GM18861 (cell line): ENCODE data around the gene REN.

Experiments used
- ATAC-seq: cut with Tn5 transposase; IDR thresholded peaks from one replicate; pipeline ENCODE4 v1.9.1; 2021; ENCODE audit not compliant: unreplicated experiment

REN gene

DNA sequence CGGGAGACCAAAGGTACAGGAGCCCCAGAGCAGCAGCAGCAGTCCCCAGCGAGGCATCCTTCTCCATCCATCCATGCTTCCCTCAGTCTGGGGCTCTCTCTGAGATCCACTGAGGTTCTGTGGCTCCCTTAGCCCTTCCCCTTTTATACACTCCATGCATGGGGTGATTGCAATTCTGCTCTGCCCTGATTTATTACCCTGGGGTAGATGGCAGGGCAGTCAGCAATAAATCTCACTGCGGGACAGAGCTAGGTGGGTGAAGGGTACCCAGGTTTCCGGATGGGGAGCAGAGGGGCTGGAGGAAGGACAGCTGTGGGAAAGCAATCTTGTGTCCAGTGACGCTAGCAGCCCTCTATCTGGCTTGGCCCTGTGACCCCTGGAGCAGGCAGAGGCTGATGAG lies at the start of gene REN:
Gene REN (minus strand): TSS at position 119 of the 400 bp plus-strand sequence. CDS start 44 bp downstream, at position 75.
- no peak for ATAC-seq

DNA sequence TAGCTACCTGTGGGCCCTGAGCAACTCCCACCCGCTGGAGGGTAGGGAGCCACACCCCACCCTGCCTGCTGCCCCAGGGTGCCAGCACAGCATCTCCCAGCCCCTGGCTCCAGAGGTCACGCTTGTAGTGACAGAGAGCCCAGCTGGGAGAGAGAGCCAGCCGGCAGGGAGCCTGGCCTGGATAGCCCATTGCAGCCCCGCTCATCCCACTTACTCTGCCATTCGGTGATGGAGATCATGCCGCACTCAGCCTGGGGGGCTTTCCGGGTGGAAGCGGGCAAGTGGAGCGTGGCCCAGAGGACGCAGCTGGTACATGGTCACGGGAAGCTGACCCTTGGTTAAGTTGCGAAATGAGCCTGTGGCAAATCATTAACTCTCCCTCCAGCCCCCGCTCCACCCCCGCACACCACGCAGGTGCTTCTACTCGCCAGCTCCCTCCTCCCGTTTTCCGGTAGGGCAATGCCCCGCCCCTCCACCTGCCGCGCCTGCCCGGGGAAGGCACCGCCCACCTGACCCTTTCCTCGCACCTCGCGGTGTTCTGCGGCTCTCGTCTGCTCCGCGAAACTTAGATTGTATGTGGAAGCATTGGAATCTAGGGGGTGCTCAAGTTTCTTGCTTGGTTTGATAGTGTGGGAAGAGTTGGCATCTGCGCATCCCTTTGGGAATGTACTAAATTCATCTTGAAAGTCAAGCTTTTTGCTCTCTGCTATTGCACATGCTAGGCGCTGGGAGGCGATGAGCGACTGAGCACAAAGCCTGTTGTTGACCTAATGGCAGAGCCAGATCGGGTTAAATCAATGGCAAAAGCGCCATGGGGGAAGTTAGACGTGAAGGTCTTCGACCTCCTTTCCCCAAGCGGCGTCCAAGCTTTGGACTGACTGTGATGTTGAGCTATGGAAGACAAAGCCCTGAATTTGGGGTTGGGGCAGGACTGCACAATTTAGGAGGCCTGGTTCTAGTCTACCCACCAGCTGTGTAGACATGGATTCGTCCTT lies 47.8 kb upstream of the REN start, which contains the start of gene GOLT1A:
Gene GOLT1A (minus strand): TSS at position 321 of the 995 bp plus-strand sequence. CDS start 82 bp downstream, at position 239.
- peak; percentile 52 for ATAC-seq

DNA sequence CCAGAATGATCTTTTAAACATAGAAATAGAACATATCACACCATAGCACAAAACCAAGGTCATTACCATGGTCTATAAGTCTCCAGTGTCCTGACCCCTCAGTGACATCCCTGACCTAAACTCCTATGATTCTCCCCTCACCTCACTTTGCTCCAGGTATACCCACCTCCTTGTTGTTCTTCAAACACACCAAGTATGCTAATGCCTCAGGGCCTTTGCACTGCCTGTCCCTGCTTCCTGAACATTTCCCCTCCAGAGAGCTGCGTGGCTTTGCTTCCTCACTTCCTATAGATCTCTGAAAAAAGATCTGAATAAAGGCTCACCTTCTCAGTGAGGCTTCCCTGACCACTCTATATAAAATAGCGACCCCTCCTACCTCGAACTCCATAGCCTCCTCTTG lies 46.6 kb upstream of the REN start:
- no peak for ATAC-seq

DNA sequence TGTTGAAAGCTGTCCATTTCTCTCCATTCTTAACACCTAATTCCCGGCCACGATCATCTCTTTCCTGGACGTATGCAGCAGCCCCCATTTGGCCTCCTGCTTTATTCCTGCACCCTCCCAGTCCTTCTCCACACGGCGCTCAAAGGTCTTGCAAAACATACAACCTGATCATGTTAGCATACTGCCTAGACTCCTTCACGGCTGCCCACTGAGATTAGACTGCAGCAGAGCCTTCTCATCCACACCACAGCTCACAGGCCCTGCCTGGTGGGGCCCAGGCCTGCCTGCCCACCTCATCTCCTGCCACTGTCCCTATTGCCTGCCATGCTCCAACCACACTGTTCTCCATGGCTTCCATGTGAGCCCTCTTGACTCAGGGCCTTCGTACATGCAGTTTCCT lies 44.9 kb upstream of the REN start:
- ATAC-seq: no peak

DNA sequence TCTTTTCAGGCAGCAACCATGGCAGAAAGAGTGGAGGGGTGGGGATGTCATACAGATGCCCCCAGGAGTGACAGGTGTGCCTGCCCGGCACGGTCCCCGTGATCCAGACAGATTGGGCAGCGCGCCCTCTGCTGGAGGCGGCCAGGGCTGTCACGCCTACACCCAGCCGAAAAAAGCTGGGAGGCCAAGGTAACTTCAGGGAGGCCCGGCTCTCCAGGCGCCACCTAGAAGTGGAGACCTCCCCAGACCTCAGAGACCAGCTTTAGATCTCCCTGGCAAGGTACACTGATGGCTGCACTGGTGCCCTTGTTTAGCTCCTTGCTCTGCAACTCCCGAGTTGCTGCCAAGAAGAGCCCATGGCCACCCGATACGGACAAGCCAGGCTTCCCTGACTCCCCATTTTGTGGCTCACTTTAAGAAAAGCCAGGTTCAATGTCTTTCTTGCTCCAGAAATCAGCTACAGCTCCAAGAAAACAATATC lies 41.0 kb upstream of the REN start:
- no peak for ATAC-seq

DNA sequence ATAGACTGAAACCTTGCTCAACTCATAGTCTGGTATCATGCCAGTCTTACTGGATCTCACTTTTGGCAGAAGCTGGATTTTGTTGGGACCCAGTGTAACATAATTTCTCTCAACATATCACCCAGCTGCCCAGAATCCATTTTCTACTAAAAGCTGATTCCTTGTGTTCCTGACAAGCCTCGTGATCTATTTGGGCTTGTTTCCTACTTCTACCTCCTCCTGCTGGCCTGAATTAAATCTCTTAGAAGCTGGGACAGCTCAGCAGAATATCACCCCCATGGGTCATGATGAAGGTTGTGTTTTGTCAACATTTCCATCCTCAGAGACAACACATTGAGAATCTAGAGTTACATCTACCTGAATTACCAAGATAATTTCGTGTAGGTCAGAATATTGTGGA lies 40.0 kb upstream of the REN start:
- ATAC-seq: no peak

DNA sequence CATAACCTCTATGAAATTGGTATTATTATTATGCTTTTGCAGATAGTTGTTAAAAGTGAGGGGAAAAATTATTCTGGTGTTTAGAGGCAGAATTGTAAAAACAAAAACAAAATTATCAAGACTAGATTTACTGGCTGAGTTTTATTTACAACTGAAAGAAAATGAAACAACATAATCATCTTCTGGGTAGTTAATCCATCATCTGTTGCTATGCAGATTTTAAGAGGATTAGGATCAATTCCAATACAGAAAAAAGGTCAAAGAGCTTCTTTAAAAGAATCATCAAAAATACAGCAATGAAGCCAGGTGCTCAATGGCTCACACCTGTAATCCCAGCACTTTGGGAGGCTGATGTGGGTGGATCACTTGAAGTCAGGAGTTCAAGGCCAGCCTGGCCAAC lies 39.3 kb upstream of the REN start:
- no peak for ATAC-seq

DNA sequence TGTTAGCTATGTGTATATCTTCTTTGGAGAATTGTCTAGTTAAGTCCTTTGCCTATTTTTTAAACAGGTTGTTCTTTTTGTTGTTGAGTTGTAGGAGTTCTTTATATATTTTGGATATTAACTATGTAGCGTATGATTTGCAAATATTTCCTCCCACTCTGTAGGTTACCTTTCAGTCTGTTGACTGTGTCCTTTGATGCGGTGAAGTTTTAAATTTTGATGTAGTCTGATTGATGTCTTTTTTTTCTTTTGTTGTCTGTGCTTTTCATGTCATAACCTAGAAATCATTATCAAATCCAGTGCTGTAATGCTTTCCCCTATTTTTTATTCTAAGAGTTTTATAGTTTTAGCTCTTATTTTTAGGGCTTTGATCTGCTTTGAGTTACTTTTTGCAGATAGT lies 38.8 kb upstream of the REN start:
- no peak for ATAC-seq

DNA sequence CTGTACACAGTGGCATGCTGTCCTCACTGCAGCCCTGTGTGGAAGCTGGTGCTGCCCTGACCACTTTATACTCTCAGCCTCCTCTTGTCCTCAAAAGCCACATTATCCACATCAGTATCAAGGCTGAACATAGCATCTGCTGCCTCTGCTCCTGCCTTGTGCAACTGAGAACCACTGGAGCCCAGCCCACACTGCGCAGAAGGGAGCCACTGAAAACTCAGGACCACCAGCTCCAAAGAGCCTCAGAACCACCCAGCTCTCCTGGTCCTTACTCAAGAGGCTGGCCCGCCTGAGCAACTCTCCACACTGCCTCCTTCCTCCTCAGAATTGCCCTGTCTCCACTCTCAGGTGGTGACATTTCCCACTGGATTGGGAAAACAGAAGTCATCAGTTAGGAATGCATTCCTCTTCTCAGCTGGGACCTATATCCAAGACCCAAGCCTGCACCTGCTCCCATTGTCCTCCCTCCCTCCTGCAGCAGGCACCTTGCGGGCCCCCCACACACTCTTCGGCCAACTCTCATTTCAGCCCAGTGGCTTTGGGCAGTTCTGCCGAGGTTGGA lies 37.1 kb upstream of the REN start:
- no peak for ATAC-seq

DNA sequence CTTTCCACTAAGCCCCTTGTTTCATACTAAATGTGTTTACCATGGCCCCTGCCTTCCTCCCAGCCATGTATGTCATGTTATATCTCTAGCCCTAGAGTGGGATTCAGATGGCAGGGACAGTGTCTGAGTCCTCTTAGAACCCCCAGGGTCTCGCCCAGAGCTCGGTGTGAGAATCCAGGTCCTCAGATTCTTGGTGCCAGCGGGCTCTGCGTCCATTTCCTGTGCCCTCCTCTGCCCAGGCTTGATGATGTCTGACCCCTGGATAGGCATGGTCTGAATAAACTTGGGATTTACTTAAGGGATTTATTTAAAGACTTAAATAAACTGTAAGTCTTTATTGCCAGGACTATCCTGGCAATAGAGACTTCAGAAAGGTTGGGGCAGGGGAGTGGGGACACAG lies 36.3 kb upstream of the REN start:
- no peak for ATAC-seq

DNA sequence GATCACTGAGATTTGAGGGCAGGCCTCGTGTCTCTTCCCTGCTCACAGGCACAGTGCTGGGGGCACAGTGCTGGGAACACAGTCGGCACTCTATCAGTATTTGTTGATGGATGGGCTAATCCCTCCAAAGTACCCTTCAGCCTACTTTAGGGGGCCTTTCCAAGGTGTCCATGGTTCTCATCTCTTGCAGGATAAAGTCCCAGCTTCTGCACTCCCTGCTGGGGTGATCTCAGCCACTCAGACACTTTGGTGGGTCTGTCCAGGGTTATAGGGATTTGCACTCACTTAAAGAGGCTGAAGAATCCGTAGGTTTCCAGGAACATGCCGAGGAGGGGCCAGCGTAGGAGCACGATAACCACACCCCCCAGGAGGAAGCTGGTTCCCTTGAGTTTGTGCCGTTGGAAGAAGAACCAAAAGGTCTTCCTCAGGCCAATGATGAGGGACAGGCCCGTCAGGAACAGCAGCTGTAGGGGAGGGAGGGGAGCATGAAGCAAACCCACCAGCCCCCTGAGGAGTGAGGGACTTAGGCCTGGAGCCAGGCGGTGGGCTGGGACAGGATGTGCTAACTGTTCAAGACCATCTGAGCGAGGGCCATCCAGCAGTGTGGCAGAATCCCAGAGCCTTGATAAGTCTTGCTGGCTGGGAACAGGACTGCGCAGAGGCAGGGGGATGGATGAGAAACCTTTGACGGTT lies 35.4 kb upstream of the REN start:
- no peak for ATAC-seq

DNA sequence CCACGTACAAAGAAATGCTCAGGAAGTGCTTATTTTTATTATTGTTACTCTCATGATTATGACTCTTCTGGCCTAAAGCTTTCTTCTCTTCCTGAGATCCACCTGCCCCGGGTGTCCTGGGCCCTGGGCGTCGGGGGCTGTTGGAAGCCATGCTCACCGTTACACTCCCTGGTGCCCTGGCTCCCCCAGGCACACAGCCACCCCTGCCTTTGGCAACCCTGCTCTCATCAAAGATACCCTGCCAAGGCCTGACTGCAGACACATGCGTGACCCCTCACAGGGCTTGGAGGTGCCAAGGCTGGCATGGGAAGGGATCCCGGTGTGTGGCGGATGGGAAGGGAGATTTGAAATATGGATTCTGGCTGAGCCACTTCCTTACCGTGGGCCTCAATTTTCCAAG lies 33.4 kb upstream of the REN start:
- no peak for ATAC-seq

DNA sequence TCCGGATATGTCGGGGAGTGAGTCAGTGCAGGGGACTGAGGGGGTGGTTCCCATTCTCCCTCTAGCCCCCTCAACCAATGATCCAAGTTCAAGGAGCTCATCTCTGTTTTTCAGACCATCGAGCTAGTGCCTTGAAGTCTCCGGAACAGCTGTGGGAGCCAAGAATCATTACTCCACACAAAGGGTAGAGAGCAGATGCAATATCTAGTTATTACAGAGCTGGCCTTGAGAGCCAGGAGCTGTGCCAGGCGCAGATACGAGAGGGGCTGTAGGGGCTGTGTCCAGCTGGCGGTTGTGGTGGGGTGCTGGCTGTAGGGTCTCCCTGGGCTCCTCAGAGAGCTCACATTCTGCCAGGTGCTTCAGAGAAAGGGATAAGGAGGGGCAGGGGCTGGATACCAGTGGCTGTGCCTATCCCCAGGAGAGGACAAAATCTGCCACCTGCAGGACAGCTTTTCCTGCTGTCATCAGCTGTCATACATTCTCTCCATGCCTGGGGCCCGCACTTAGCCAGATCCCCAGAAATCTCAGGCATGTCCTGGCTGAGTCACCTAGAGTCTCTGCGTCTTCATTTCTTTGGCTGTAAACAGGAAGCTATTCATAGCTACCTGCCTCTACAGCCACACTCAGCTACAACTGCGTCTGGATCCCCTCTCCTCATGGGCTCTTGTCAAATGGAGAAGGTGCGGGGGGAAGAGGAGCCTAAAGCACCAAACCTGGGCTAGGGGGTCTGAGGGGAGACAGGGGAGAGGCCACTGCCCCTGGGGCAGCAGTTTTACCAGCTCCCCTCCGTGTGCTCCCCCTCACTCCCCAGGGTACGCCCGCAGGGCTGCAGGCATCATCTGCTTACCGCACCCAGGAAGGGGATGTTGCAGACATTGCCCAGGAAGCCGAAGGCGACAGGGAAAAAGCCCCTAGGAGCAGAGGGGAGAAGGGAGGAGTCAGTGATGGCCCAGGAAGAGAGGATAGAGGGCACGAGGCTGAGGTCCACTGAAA lies 32.5 kb upstream of the REN start:
- no peak for ATAC-seq

DNA sequence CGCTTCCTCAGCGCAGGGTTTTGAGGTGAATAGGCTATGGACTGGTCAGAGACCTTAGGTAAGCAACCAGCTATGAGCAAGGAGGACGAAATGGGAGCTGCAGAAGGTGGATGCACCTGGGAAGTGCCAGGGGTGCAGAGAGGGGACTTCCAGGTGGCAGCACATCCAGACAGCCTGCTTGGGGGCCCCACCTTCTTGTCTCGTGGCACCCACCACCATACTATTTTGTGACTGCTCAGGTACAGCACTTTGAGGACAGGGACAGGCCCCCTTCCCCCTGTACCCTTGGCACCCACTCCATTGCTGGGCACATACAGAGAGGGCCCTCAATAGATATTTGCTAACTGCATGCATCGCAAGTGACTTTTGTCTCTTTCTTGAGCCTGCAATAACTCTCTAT lies 30.9 kb upstream of the REN start:
- no peak for ATAC-seq

DNA sequence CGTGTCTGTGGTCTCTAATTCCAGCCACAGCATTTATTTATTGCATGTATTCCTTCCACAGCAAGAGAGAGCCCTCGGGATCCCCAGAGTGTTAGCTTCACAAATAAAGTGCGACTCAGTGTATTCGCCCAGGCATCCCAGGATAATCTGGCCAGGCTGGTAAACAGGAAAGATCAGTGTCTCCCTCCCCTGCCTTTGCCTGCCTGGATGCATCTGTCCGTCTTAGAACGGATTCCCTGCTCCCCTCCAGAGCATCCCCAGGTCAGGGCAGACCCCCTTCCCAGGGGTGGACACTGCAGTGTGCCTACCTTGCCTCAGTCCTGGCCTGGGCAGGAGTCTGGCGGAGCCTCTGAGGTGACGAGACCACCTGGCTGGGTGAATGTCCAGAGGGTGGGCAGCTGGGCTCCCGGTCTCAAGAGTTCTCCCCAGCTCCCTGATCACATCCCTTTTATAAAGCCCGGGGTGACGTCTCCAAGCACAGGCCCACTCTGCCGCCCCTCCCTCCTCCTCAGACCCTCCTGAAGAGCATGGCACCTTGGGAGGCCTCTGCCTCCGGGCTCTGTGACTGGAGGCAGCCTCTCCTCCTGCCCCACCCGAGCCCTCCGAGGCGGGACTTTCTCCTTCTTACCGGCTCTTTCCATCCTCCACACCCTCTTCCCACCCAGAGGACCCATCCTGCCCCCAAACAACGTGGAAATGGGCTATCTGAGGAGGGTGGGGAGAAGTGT lies 30.1 kb upstream of the REN start, which contains the start of gene KISS1:
Gene KISS1 (minus strand): TSS at position 424 of the 728 bp plus-strand sequence. CDS start 3,615 bp downstream, outside the sequence.
- no peak for ATAC-seq

DNA sequence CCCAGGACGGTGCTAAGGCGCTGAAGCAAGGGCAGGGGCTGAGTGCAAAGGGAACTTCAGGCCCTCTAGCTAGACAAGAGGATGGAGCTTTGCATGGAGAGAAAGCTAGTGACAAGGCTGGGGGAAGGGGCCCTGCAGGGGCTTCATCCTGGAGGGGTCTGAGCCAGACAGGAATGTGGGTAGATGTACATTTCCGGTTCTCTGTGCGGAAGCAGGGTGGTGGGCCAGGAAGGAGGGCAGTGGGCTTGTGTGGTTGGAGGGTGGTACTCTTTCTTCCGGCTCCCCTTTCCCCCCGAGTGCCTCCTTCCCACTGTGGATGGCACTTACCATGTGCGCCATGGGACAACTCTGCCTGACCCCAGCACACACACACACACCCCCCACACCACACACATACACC lies 28.6 kb upstream of the REN start:
- no peak for ATAC-seq

DNA sequence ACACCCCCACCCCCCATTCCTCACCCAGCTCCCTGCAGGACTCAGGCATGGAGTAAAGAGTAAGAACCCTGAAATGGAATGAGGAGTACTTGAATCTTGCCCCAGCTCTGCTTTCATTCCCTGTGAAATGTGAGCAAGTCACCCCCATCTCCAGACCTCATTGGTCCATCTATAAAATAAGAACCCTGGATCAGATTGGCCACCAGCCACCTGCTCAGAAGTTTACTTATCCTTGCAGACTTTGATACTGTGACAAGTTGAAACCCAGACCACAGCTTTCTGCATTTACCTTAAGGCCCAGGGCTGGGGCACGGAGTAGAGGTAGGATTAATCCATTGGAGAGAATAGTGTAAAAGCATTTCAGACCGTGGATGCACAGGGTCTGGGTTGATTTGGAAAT lies 27.9 kb upstream of the REN start:
- no peak for ATAC-seq

DNA sequence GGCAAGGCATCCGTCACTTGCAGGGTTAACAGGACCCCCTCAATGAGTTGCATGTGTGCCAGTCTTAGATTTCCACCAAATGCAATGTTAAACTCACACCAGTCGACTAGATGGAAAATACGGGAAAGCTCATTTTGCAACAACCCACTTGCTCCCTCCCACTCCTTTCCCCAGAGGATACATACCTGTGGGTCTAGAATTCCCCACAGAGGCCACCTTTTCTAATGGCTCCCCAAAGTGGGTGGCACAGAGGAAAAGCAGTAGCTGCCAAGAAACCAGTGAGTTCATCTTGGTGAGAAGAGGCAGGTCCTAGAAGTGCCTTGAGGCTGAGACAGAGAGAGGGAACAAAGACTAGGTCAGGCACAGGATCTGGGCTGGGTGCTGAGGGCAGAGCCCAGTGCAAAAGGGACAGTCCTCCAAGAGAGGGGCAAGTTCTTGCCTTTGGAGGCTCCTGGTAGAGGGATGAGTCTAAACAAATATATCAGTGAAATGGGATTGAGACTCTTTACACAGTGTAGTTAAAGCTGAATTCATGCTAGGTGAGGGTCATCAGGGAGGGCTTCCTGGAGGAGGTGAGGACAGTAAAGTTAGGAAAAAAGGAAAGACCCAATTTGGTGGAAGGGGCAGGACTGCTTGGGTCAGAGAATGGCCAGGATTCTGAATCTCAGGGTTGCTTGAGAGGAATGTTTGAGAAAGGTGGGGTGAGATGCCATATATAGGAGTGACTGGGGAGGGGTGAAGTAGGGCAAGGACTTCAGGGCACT lies 26.6 kb upstream of the REN start:
- ATAC-seq: no peak

DNA sequence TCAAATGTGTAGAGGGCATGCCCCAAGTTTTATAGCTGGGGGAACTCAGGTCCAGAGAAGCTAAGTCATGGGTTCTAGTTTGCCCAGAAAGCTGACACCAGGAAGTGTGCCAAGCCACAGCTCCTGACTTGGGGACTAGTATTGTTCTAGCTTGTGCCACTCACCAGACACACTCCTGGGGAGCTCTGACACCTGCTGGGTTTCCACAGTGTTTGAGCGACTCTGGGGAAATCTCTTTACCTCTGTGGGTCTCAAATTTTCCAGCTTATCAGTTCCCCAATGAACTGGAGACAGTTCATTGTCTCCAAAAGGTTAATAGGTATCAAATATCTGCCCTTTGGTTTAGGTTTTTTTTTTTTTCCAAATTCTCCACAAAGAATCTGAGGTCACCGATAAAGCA lies 25.9 kb upstream of the REN start:
- no peak for ATAC-seq
